Measurements from ENCODE around the gene ORM1. TPM values are rescaled to one million over a fixed set of nuclear protein-coding genes. Genes with fewer than 3 reads are reported as not detected.

The ORM1 gene
- total and polyA plus RNA-seq, 2 donors = 3.1 to 3.4 TPM

Other genes with a start within 250 kb of the ORM1 start
- 0.38 TPM for gene AMBP, start 244.8 kb upstream of the ORM1 start, total RNA-seq
- 0.82 TPM for gene AMBP, start 244.8 kb upstream of the ORM1 start, polyA plus RNA-seq
- 7.8 TPM for gene KIF12, start 223.8 kb upstream of the ORM1 start, total RNA-seq
- 1.8 TPM for gene KIF12, start 223.8 kb upstream of the ORM1 start, polyA plus RNA-seq
- 12.6 TPM for gene COL27A1, start 167.6 kb upstream of the ORM1 start, total RNA-seq
- 24.0 TPM for gene COL27A1, start 167.6 kb upstream of the ORM1 start, polyA plus RNA-seq
- 0.38 TPM for gene ORM2, start 6.8 kb downstream of the ORM1 start, total RNA-seq
- gene ORM2, start 6.8 kb downstream of the ORM1 start, polyA plus RNA-seq = 1.1 TPM
- 52.2 TPM for gene AKNA, start 64.9 kb downstream of the ORM1 start, total RNA-seq
- gene AKNA, start 64.9 kb downstream of the ORM1 start, polyA plus RNA-seq = 162 TPM
- gene WHRN, start 182.4 kb downstream of the ORM1 start, total RNA-seq = 3.2 TPM
- 14.9 TPM for gene WHRN, start 182.4 kb downstream of the ORM1 start, polyA plus RNA-seq